ENCODE data around the gene TEX44. TPM values are rescaled to one million over a fixed set of nuclear protein-coding genes. Genes with fewer than 3 reads are reported as not detected.
A peak's percentile ranks its signal among the peaks of the same experiment; 100 is the strongest.

The TEX44 gene
- total RNA-seq, 1 donor from 2014 or later, result not detected

GRCh38 chr2:231601356-231602229 is 8.9 kb downstream of the TEX44 start:
- Histone ChIP-seq H3K36me3 (no peaks in the 10 kb centered on the region), H3K4me3 (no peak overlapping the region), H3K9me3 (no peaks in the 10 kb centered on the region), H3K27me3 (no peaks in the 10 kb centered on the region), H3K27ac (no peak overlapping the region), H3K4me1 (peaks cover 15% of the 10 kb centered on the region)
- peak; percentile 55 for ATAC-seq
- peak; percentile 90 for TF ChIP-seq CTCF (IDR thresholded peaks at IDR 0.05)
- intact Hi-C loops (cut with DNase I), result no loop called here
- DNase-seq, result peak; percentile 93

- no peak overlapping the region for H3K4me3 ChIP-seq
- peaks cover 15% of the 10 kb centered on the region for H3K4me1 ChIP-seq
- no peaks in the 10 kb centered on the region for H3K27me3 ChIP-seq
- TF ChIP-seq CTCF (IDR thresholded peaks at IDR 0.05), result no peak
- H3K27ac ChIP-seq, result peak overlapping the region; percentile 100
- DNase-seq (no peak), ATAC-seq (no peak)
- H3K36me3 ChIP-seq, result no peaks in the 10 kb centered on the region
- intact Hi-C loops (cut with DNase I), result no loop called here
- H3K9me3 ChIP-seq, result no peaks in the 10 kb centered on the region
Observed at GRCh38 chr2:231602859-231603467, 10.3 kb downstream of the TEX44 start.

GRCh38 chr2:231604101-231604684 is 11.5 kb downstream of the TEX44 start:
- intact Hi-C loops (cut with DNase I), result no loop called here
- Histone ChIP-seq H3K4me3 (peak overlapping the region; percentile 54), H3K27me3 (no peaks in the 10 kb centered on the region), H3K27ac (peak overlapping the region; percentile 100), H3K4me1 (peaks cover 15% of the 10 kb centered on the region), H3K36me3 (no peaks in the 10 kb centered on the region), H3K9me3 (no peaks in the 10 kb centered on the region)
- DNase-seq, result peak; percentile 82
- ATAC-seq, result no peak
- no peak for TF ChIP-seq CTCF (IDR thresholded peaks at IDR 0.05)

- Histone ChIP-seq H3K4me1 (peaks cover 15% of the 10 kb centered on the region), H3K27me3 (no peaks in the 10 kb centered on the region), H3K36me3 (no peaks in the 10 kb centered on the region), H3K9me3 (no peaks in the 10 kb centered on the region), H3K4me3 (peak overlapping the region; percentile 54), H3K27ac (peak overlapping the region; percentile 100)
- peak; percentile 96 for ATAC-seq
- intact Hi-C loops (cut with DNase I), result no loop called here
- DNase-seq, result peak; percentile 100
- TF ChIP-seq CTCF (IDR thresholded peaks at IDR 0.05), result no peak
Observed at GRCh38 chr2:231604685-231605606, 12.3 kb downstream of the TEX44 start.

- Histone ChIP-seq H3K4me3 (no peak overlapping the region), H3K4me1 (peaks cover 15% of the 10 kb centered on the region), H3K9me3 (no peaks in the 10 kb centered on the region), H3K36me3 (no peaks in the 10 kb centered on the region), H3K27me3 (no peaks in the 10 kb centered on the region), H3K27ac (peak overlapping the region; percentile 100)
- DNase-seq (no peak), ATAC-seq (no peak)
- no peak for TF ChIP-seq CTCF (IDR thresholded peaks at IDR 0.05)
- intact Hi-C loops (cut with DNase I), result no loop called here
Observed at GRCh38 chr2:231605607-231606091, 13.0 kb downstream of the TEX44 start.
